ENCODE data around the gene L2HGDH.

- no peak for TF ChIP-seq CTCF (conservative IDR thresholded peaks at IDR 0.05; ENCODE audit: low read depth, low read length)
- TF ChIP-seq EZH2phosphoT487 (IDR thresholded peaks at IDR 0.05; ENCODE audit: borderline replicate concordance, low read length): no peak
These were observed 32.2 kb upstream of the L2HGDH start for GRCh38 chr14:50344116-50344775.

Measured in PC-3 (cell line).